D341Med (cell line): Measurements from ENCODE around the gene STK32C.

Source experiments
- DNase-seq: peaks from one replicate; pipeline ENCODE4 v3.0.0; 2012; ENCODE audit warnings: low spot score

The STK32C gene

DNA sequence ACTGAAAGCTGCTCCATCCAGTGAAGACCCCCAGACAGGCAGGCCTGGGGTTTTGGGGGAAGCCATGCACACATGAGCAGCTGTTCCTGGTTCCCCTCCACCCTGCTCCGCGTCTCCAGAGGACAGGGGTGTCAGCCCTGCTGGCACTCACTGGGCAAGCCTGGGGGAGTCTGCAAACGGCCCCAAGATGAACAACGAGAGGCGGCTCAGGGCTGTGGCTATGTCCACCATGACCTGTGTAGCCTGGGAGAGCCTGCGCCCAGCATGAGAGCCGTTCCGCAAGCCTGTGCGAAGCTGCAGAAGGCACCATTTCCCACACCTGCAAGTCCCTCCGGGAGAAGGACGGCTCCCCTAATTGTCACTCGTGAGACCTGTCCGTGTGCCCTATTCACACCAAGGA lies 61.5 kb downstream of the STK32C start:
- DNase-seq, result no peak

DNA sequence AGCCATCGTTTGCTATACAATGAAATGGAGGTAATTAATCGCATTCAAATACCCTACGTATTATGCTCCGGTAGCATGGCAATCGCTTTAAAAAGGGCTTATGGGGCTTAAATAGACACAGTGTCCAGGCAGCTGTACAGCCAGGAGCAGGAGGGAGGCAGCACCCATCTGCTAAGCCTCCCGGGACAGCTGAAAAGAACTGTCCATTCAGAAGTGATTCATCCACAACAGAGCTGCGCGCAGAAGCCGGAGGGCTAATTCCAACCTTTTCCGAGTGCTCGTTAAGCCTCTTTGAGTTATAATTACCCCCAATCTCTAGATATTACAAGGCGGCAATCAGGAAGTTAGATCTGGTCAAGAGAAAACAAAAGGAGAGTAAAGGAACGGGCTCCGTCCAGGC lies 62.7 kb downstream of the STK32C start:
- peak; percentile 51 for DNase-seq

GRCh38 chr10:132243626-132244025 lies 64.1 kb downstream of the STK32C start:
- no peak for DNase-seq

DNA sequence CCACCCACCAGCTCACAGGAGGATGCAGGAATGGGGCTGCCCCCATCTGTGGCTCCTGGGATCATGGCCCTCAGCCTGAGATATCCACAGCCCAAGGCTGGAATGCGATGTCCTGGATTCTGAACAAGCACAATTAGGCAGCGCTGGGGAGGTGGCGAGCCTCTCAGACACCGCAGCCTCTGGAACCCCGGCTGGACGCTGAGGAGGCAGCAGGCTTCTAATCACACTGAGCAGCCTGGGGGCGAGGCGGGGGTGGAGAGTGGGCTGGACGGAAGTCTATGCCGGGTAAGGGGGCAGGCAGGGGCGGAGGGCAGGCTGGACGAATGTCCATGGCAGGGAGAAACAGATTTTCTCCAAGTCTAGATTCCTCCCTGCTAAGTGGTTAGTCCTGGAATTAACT lies 64.6 kb downstream of the STK32C start:
- no peak for DNase-seq

DNA sequence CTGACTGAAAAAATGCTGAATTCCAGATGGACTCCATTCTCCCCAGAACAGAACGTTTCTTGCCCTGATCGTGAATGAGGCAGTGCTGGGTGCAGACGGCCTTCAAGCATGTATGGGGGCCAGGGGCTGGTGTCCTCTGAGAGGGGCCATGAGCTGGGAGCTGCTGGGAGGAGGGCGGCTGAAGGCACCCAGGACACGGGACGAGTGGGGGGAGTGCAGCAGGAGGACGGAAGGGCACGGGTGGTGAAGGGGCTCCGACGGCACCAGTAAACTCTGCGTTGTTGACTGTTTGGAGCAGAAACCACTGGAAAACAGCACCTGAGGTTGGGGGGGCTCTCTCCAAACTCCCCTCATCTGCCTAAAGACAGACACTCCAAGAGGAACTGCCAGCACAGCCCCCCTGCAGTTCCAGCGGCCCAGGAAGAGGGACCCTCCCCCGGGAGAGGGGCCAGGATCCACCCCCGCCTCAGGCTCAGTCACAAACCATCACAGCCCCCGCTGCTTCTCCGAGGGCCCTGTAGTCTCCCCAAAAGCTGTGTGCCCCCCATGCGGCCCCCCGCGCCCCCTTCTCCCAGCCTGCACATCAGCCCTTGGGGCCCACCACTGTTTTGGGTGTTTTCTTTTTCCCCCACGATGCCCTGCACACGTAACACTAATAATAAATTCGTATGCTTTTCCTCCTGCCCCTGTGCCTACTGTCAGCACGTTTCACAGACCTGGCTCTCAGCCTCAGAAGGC lies 65.5 kb downstream of the STK32C start:
- DNase-seq, result no peak

DNA sequence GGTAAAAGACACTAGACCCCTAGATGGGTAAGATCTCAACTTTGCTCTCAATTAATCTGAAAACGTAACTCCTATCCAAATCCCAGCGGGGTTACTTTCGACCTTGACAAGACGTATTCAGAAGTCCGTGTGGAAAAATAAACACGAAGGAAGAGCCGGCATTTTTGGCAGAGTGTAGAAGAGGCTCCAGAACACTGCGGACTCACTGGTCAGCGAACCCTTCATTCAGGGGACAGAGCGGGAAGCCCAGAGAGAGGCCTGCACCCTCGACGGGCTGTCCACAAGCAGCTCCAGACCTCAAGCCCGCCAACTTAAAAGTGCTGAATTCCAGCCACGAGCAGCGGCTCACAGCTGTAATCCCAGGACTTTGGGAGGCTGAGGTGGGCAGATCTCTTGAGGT lies 66.3 kb downstream of the STK32C start:
- DNase-seq, result no peak

DNA sequence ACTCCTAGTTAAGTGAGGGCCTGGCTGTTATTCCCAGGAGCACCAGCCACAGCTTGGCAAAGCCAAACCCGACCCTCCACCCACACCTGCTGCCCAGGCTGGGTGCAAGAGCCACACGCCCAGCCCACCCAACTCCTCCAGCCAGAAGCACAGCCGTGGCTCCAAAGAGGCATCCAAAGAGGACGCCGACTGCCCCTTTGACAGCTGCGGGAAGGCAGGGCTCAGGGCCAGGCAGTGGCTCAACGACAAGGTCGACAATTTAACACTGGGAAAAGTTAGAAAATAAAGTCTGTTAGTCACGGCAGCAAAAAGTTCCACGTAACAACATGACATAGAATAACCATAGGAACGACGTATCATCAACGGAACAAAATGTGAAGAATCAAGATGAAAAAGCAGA lies 66.7 kb downstream of the STK32C start:
- no peak for DNase-seq

DNA sequence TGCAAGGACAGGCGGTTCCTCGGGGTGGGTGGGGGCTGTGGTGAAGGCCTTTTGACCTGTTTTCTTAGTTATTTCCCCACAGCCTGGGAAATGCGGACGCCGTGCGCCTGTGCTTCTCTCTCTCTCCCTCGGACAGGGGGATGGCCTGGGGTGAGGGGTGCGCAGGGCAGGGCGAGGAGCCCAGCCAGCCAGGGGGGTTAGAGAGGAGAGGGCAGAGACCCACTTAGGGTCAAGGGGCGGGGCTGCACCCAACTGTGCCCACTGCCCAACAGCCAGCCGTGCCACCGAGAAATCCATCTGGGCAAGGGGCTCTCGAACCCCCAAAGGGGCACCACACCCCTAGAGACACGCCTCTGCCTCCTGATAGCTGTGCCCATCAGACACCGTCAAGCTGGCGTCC lies 67.2 kb downstream of the STK32C start:
- DNase-seq, result no peak

GRCh38 chr10:132240156-132240555 lies 67.6 kb downstream of the STK32C start:
- DNase-seq, result no peak

GRCh38 chr10:132239126-132240031 lies 68.4 kb downstream of the STK32C start:
- DNase-seq, result no peak

DNA sequence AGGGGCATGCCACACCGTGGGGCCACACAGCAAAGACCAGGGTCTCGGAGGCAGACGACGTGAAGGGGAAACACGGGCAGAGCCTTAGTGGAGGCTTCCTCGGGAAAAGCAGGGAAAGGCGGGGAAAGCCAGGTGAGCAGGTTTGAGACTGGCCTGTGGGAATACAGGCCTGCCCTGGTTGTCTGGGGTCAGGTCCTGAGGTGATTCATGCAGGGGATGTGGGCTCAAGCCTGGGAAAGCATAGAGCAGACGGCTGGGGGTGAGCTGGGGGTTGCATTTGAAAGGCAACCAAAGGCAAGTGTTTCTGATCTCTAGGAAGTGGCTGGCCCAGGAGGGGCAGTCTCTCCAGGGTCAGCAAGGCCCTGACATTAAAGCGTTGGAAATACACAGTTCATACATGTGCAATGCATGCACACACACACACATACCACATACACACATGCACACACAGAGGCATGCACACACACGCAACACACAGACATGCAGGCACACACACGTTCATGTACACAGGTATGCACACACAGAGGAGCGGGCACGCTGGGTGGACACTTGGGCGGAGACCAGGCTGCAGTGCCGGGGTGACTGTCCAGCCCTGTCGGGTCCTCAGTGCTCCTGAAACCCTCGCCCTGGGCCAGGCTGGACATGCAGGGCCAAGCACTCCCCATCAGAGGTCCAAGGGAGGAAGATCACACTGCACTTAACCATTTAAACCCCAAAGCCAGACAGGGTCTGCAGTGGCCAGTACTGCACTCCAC lies 69.2 kb downstream of the STK32C start:
- DNase-seq, result no peak

- DNase-seq, result no peak
These were observed 69.9 kb downstream of the STK32C start for GRCh38 chr10:132237871-132238270.

- DNase-seq, result no peak
These were observed 70.4 kb downstream of the STK32C start for GRCh38 chr10:132237396-132237795.

- DNase-seq, result no peak
These were observed 70.9 kb downstream of the STK32C start for GRCh38 chr10:132236881-132237280.

- no peak for DNase-seq
These were observed 71.6 kb downstream of the STK32C start for GRCh38 chr10:132236161-132236560.

- DNase-seq, result no peak
These were observed 72.9 kb downstream of the STK32C start for GRCh38 chr10:132234860-132235259.

DNA sequence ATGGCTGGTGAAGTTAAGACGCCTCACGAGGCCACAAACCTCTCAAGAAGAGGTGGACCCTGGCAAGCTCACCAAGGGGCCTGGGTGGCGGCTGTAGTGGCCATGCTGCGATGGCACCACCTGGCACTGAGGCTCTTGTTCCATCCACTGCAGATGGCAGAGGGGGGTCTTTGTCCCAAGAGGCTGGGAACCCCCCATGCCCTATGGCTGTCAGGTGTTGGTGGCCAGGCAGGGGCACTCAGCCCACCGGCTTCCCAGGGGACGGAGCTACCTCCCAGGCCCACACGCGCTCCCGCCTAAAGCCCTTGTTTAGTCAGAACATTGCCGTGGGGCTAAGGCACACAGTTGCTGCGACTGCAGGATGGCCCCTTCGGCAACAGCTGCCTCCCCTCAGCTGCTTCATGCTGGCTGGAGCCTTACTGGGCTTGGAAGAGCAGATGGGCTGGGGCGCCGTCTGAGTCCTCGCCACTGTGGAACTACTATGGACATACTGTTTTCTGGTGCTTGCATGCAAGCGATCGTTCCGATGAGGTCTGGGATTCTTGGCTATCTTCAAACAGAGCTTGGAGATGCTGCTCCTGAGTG lies 74.2 kb downstream of the STK32C start:
- DNase-seq, result no peak

GRCh38 chr10:132232981-132233380 lies 74.8 kb downstream of the STK32C start:
- DNase-seq, result no peak

DNA sequence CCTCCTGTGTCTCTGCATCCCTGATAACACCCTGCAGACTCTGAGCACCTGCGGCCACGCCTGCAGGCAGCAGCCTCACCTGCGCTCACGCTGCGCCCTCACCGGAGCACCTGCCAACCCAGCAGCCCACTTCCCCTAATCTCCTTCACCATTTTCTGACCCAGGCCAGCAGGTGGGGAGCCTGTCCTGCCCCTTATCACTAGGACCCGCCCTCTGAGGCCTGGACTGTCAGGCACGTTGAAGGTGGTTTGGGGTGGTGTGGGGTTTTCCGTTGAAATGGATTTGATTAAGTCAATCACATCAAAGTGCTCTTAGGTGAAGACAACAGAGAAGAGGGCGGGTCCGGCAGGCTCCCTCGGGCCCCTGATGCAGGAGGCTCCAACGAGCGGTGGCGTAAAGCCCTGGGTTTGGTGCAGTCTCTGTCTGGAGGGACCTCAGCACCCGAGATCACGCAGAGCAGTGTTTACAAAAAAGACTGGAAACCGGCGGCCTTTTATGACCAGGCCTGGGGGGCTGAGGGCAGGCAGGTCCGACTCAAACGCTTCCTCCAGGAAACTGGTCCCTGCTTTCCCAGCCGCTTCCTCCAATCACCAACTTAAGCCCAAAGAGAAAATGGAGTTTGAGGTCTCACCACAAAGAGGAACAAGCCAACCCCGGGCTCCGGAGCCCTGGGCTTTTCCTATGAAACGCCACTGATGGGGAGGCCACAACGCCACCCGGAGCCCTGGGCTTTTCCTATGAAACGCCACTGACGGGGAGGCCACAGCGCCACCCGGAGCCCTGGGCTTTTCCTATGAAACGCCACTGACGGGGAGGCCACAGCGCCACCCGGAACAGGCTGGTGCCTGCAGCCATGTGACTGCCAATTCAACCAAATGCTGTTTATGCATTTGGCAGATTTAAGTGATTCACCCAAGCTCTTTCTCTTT lies 75.5 kb downstream of the STK32C start:
- no peak for DNase-seq

- DNase-seq, result no peak
These were observed 76.1 kb downstream of the STK32C start for GRCh38 chr10:132231656-132232022.

DNA sequence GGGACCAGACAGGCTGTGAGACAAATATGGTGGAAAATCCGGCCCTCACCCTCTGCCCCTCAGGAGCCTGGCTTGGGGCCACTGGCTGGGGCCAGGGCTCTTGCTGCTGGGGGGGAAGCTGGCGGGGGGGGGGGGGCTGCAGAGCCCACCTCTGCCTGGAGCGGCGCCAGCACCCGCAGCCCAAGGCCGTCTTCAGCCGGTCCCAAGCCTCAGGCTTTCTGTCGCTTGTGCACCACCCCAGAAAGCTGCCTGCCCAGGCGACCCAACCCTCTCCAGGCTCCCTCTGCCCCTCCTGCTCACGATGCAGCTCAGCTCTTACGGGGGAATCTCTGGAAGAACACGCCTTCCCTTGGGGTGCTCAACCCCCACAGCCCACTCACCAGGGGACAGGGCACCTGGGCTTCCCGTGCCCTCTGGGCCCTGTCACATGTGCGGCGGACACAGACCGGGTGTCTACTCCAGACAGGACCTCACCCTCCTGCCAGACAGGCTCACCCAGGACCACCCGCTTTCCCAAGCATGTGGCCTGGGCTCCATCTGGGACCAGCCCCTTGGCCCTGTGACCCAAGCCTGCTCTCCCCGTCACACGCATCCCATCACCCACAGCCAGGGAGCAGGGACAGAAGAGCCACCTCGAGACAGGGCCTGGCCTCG lies 77.1 kb downstream of the STK32C start:
- no peak for DNase-seq
